Omental fat pad (tissue), 4 donors: Measurements from ENCODE around the gene ZFHX2. TPM values are rescaled to one million over a fixed set of nuclear protein-coding genes. Genes with fewer than 3 reads are reported as not detected.
A peak's percentile ranks its signal among the peaks of the same experiment; 100 is the strongest.

ENCODE experiments used
- ATAC-seq: fragments of 150-250 bp; one replicate; pipeline ENCODE4 v1.9.1; 2016; ENCODE audit warnings: mild to moderate bottlenecking, moderate library complexity; ENCODE audit not compliant: low FRiP score
- DNase-seq: peaks from one replicate; pipeline ENCODE4 v3.0.0-alpha.2; 2019; ENCODE audit warnings: low spot score
- total RNA-seq, 4 donors: library from RNA; depleted of rRNA; stranded (reverse); fragments of >200 nt; gene quantifications; one replicate each; pipeline ENCODE4 v1.1.0, GENCODE V29; 2016
- TF ChIP-seq, protein P1 (sequence below), 3 donors: fragments of 450-650 bp; IDR thresholded peaks; one replicate each; pipeline ENCODE4 v1.5.1; 2016 to 2017; ENCODE audit warnings: antibody characterized with exemption in 3 of 3, mild to moderate bottlenecking in 3 of 3, moderate library complexity in 2 of 3

The ZFHX2 gene
- total RNA-seq, 4 donors from 2014 or later, result 0.63 to 1.8 (median 0.73) TPM

DNA sequence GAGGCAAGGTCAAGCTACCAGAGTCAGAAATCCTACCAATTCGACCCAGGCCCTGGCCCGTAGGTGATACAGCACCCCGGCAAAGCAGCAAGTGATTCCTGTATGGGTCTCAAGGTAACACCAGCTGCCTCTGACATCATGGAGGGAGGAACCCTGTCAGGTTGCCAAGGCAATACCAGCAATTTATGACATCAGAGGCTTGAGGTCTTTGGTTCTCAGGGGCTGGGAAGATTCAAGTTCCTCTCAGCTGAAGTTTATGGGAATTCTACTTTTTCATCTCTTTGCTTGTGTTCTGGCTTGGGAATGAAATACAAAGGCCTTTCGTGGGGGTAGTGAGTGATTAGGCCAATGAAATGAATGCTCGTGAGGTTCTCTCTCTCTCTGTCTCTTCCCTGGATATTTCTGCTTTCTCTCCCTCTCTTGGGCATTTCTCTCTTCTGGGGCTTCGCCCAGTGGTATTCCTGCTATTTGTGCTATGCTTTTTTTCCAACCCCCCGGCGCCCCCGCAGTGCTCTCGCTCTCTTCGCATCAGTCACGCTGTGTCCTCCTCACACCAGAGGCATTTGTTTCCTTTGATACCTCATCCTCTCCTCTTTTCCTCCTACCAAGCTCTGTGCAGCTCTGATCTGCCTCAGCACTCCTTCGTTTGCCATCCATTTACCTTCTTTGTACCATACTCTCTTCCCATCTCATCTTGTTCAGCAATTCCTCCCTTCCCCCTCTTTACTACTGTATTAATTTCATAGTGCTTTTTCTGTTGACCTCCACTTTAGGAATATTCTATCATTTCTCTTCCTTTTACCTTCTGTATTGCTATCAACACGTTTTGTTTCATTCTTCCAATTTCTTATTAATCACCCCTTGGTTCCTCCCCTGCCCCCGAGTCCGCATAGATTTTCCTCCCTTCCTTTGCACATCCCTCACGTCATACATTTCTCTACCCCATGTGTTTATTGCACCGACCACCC is 2.9 kb downstream of the ZFHX2 start:
- DNase-seq (no peak), ATAC-seq (no peak)
- TF ChIP-seq, protein P1, sequence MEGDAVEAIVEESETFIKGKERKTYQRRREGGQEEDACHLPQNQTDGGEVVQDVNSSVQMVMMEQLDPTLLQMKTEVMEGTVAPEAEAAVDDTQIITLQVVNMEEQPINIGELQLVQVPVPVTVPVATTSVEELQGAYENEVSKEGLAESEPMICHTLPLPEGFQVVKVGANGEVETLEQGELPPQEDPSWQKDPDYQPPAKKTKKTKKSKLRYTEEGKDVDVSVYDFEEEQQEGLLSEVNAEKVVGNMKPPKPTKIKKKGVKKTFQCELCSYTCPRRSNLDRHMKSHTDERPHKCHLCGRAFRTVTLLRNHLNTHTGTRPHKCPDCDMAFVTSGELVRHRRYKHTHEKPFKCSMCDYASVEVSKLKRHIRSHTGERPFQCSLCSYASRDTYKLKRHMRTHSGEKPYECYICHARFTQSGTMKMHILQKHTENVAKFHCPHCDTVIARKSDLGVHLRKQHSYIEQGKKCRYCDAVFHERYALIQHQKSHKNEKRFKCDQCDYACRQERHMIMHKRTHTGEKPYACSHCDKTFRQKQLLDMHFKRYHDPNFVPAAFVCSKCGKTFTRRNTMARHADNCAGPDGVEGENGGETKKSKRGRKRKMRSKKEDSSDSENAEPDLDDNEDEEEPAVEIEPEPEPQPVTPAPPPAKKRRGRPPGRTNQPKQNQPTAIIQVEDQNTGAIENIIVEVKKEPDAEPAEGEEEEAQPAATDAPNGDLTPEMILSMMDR (IDR thresholded peaks at IDR 0.05), result no peak

DNA sequence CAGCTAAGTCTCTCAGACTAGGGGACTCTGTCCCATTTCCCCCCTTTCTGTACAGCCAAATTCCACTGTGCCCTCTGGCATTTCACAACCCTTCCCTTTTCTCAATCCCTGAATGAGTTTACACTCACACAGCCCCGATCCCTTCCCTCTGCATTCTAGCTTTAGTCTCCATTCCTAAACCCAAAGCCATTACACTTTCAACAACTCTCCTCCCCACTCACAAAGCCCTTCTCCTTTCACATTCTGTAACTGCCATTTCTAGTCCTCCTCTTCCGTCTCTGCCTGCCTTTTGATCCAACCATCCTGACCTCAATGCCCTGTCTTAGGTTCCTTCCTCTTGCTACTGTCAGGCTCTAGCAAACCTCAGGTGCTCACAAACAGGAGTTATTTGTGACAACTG is 3.6 kb downstream of the ZFHX2 start:
- ATAC-seq (no peak), DNase-seq (no peak)
- TF ChIP-seq, protein P1 (IDR thresholded peaks at IDR 0.05), result no peak

DNA sequence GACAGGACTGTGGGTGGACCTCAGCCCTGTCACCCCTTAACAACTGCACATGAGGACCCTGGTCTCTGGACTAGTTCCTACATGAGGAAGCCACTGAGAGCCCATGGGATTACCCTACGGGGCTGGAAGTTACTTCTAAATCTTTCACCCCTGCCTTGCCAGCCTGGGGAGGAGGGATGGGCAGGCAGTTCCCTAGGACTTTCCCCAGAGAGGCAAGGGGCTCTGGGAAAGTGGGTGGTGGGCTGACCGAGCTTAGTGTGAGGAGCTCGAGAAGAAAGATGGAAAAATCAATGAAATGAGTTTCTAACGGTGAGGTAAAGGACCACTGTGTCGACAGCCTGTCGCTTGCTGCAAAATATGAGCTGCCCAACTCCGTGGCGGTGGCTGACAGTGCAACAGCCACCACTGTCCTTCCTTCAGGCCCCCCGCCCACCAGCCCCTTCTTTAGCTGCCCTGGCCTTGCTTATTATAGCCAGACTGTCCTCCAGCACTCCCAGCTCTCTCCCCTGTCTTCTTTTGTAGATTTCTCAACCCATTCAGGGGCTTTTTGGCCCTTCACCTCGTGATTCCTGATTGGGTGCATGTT is 5.0 kb downstream of the ZFHX2 start:
- TF ChIP-seq, protein P1 (IDR thresholded peaks at IDR 0.05), result no peak
- no peak for ATAC-seq
- DNase-seq, result no peak

DNA sequence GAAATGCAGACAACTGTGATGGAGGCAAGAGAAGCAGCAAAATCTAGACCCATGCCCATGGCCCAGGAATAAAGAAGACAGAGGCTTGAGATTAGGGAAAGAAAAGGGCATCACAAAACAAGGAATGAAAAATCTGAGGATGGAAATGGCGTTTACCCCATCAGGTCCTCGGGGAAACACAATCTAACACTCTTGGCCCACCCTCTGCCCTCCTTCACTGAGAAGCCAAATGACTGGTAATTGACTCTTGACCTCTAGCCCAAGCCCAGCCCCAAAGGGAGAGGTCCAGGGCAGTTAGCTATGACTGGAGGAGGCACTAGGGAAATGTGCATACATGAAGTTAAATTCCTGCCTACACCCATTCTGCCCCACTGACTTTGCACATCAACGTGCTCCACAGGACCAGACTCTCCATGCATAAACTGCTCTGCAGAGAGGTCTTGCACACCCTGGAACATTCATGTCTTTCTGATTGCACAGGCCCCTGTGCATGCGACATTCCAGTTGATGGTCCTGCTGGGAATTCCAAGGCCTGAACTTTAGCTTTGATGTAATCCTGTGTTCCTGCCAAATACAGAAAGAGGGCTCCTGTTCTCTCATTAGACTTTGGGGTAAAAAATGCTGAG is 5.7 kb downstream of the ZFHX2 start:
- no peak for ATAC-seq
- no peak for DNase-seq
- TF ChIP-seq, protein P1 (IDR thresholded peaks at IDR 0.05), result no peak

DNA sequence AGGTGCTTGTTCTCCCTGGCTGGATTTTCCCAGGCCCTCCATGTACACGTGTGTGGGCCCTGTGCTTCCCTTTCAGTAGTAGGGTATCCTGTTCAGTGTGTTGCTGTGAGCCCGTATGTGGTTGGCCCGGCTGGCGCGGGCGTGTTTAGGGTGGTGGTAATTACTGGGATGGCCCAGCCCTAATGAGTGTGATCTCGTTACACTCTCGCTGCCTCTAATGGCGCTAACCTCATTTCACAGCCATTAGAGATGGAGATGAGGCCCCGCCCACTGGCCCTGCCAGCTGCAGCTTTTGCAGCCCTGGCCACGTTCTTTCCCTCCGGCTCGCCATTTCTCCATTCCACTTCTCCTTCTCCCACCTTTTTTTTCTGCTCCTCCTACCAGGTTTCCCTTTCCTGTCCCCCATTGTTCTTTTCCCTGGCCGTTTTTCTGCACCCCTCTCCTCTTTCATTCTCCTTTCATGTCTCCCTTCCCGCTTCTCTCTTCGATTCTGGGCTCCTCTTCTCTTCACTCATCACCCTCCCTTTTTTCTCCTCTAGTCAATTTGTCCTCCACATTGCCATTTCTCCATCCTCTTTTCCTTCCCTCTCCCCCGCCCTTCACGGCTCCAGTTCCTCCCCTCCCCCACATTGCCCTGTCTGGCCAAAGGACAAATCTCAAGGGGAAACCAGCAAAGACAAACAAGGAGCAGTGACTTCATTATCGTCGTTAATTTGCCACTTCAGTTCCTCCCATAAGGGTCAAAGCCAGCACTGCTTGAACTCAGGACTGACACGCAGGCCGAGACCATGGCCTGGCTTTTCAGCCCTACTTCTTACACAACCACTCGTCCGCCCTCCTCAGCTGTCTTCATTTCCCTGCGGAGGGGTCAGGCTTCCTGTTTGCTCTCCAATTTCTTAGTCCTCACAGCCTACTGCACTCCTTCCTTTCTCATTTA is 6.8 kb downstream of the ZFHX2 start:
- TF ChIP-seq, protein P1 (IDR thresholded peaks at IDR 0.05), result no peak
- DNase-seq, result no peak
- peak; percentile 33 for ATAC-seq

DNA sequence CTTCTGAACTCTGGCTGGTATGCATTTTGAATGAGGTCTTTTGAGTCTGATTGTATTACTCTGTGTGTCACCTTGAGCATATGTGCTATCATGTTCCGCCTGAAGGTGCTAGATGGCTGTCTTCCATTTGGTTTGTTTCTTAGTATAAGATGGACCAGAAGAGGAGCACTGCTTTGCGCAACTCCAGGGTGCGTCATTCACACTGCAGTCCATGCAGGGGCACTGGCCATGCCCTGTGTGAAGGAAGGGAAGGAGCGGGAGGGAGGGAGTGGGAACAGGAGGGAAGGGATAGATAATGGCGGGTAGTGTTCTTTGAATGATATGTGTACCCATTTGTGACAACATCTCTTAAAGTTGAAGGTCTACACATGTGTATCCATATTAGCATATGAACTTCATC is 8.2 kb downstream of the ZFHX2 start:
- TF ChIP-seq, protein P1 (IDR thresholded peaks at IDR 0.05), result no peak
- ATAC-seq (no peak), DNase-seq (no peak)
